Right lobe of liver (tissue), 4 donors: ENCODE results near the gene MET.
"Not testable (repeated sequence)": the region's sequence is repeated elsewhere in the genome, so short reads cannot be mapped to it uniquely, and the experiment has no call there.

Experiments used
- POLR2A ChIP-seq: fragments of 450-650 bp; IDR thresholded peaks from one replicate; pipeline ENCODE4 v1.6.1; 2017; ENCODE audit warnings: antibody characterized with exemption, mild to moderate bottlenecking
- TF ChIP-seq, protein P1 (sequence below), 4 donors: fragments of 200-600 bp in 3 of 4; fragments of 450-650 bp in 1 of 4; IDR thresholded peaks; one replicate each; pipeline versions ENCODE4 v1.5.1 to v1.8.0; 2016 to 2022; ENCODE audit warnings: antibody characterized with exemption in 4 of 4, mild to moderate bottlenecking in 2 of 4
- donor health status: DM: no; HTN: no; CAD: no.
- donor health status: DM: no; HTN: no; CAD: no.
- donor health status: DM: no; HTN: yes; CAD: no.

DNA sequence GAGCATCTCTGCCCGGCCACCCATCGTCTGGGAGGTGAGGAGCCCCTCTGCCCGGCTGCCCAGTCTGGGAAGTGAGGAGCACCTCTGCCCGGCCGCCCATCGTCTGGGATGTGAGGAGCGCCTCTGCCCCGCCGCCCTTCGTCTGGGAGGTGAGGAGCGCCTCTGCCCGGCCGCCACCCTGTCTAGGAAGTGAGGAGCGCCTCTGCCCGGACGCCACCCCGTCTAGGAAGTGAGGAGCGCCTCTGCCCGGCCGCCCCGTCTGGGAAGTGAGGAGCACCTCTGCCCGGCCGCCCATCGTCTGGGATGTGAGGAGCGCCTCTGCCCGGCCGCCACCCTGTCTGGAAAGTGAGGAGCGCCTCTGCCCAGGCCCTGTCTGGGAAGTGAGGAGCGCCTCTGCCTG lies 33.4 kb upstream of the MET start:
- TF ChIP-seq POLR2A: not testable (repeated sequence)
- TF ChIP-seq, protein P1, sequence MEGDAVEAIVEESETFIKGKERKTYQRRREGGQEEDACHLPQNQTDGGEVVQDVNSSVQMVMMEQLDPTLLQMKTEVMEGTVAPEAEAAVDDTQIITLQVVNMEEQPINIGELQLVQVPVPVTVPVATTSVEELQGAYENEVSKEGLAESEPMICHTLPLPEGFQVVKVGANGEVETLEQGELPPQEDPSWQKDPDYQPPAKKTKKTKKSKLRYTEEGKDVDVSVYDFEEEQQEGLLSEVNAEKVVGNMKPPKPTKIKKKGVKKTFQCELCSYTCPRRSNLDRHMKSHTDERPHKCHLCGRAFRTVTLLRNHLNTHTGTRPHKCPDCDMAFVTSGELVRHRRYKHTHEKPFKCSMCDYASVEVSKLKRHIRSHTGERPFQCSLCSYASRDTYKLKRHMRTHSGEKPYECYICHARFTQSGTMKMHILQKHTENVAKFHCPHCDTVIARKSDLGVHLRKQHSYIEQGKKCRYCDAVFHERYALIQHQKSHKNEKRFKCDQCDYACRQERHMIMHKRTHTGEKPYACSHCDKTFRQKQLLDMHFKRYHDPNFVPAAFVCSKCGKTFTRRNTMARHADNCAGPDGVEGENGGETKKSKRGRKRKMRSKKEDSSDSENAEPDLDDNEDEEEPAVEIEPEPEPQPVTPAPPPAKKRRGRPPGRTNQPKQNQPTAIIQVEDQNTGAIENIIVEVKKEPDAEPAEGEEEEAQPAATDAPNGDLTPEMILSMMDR (IDR thresholded peaks at IDR 0.05): not testable (repeated sequence)
